ENCODE data around the gene DBF4. TPM values are rescaled to one million over a fixed set of nuclear protein-coding genes. Genes with fewer than 3 reads are reported as not detected.

DBF4 gene
- total RNA-seq, 1 experiment from 2014 or later = 94.0 TPM

GRCh38 chr7:87948371-87948770 is 72.1 kb downstream of the DBF4 start:
- no peak for DNase-seq (ENCODE audit: low read depth)

Other genes starting within 250 kb of the DBF4 start
- 0.06 TPM in 2 replicates for gene RUNDC3B, start 248.1 kb upstream of the DBF4 start, total RNA-seq (2014; rRNA removed)
- gene SLC25A40, start 133 bp upstream of the DBF4 start, total RNA-seq (2014; rRNA removed) = 29.7 and 44.6 TPM in 2 replicates
- 0.17 and 0.19 TPM in 2 replicates for gene ADAM22, start 57.8 kb downstream of the DBF4 start, total RNA-seq (2014; rRNA removed)